ENCODE results near the gene MIEN1. TPM values are rescaled to one million over a fixed set of nuclear protein-coding genes. Genes with fewer than 3 reads are reported as not detected.

The MIEN1 gene
- total and polyA plus RNA-seq, 2 of the 13 experiments (the other 11 are each of a cell fraction or from before 2014, with no cell fraction given) = 40.6 to 56.6 TPM

DNA sequence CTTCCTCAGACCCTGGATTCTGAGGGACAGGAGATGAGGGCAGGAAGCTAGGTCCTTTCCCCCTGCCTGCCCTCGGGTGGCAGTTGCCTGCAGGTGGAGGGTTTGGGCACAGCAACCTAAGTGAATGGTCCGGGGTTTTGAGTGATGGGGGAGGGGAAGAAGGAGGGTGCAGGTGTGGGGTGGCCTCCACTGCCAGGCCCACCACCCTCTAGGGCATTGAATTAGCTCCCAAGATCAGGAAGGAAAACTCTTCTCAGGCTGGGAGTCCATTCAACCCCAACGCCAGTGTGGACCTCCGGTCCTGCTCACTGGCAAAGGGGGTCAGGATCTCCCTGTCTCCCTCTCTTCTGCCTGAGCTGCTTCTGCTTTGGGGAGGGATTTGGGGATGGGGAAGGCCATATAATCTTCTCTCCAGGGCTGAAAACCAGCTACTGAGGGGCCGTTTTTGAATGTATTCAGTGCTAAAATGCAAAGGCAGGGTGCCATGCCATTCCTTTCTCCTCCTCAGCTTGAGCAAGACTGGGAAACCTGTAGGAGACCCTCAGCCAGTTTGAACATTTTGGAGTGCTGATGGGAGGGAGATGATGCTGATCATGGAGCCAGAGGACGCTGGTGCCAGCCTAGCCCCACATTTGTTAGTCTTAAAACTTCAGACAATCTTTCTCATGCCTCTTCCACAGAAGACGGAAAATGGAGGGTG, 26.2 kb upstream of the MIEN1 start:
- TF ChIP-seq HMG20B (CRISPR knock-in tag; conservative IDR thresholded peaks at IDR 0.05) (no peak), HNRNPUL1 (IDR thresholded peaks at IDR 0.05; ENCODE audit: low read depth, low read length) (no peak), U2AF2 (IDR thresholded peaks at IDR 0.05; ENCODE audit: low read depth, low read length) (no peak), CENPX (CRISPR knock-in tag; IDR thresholded peaks at IDR 0.05) (no peak), ZNF34 (CRISPR knock-in tag; IDR thresholded peaks at IDR 0.05; ENCODE audit: borderline replicate concordance) (no peak)
- ChIA-PET POLR2A (interaction anchor here (1.5 to 5.3 kb wide), 5 partner anchors 17 to 170 kb away, joined by 4 to 52 read pairs (median 6); partner anchors contain the start of gene PGAP3), CTCF (ENCODE audit: low intra/inter-chr PET ratio, low total read pairs) (no interaction called here)
- H3K9me3 ChIP-seq (ENCODE audit: low read length) = no peaks in the 10 kb centered on the region
- no peak overlapping the region for H3K9ac ChIP-seq (ENCODE audit: insufficient read depth, low read depth, low read length)
- DNase-seq (ENCODE audit: low spot score) (no peak), ATAC-seq (no peak), FAIRE-seq (no peak)
- peak overlapping the region in 1 of 3 experiments; percentile 35; a peak in 1 of 6 replicates for H3K4me3 ChIP-seq (replicated peaks in 1 of 3; ENCODE audit: insufficient read depth in 1 of 3, low read depth in 2 of 3, low read length in 3 of 3)
- no peaks in the 10 kb centered on the region for H3K36me3 ChIP-seq (replicated peaks in 1 of 2; ENCODE audit: control insufficient read depth in 1 of 2, insufficient read depth in 2 of 2, low read length in 2 of 2)
- H2AFZ ChIP-seq (ENCODE audit: low read length) = no peak overlapping the region
- no peaks in the 10 kb centered on the region for H3K79me2 ChIP-seq (ENCODE audit: insufficient read depth, low read length)
- in situ Hi-C loops (cut with HindIII; ENCODE audit: extremely low pct_ligation_motif_present, low pct_unique_long_range_greater_than_20kb) = no loop called here
- H4K20me1 ChIP-seq (ENCODE audit: insufficient read depth, low read length) = no peaks in the 10 kb centered on the region
- no peak overlapping the region for H3K27ac ChIP-seq (ENCODE audit: extremely low read length, insufficient read depth, low read length)
- BruUV-seq (replicated peaks) = no TSS peak
- peak overlapping the region; percentile 91; the same call in 1 of the 2 replicates for H3K4me2 ChIP-seq (ENCODE audit: low read depth, low read length)
- 43% methylated on average over 7 of the region's 7 CpGs for WGBS (ENCODE audit: low lambda C conversion rate)
- H3K4me1 ChIP-seq (ENCODE audit: insufficient read depth, low read length) = peaks cover 62% of the 10 kb centered on the region
- H3K27me3 ChIP-seq (ENCODE audit: control insufficient read depth in 1 of 2, insufficient read depth in 2 of 2, low read length in 2 of 2) = peaks cover 6 to 48% of the 10 kb centered on the region in 2 experiments
- intact Hi-C loops (cut with micrococcal nuclease; ENCODE audit: unreplicated experiment) = no loop called here

DNA sequence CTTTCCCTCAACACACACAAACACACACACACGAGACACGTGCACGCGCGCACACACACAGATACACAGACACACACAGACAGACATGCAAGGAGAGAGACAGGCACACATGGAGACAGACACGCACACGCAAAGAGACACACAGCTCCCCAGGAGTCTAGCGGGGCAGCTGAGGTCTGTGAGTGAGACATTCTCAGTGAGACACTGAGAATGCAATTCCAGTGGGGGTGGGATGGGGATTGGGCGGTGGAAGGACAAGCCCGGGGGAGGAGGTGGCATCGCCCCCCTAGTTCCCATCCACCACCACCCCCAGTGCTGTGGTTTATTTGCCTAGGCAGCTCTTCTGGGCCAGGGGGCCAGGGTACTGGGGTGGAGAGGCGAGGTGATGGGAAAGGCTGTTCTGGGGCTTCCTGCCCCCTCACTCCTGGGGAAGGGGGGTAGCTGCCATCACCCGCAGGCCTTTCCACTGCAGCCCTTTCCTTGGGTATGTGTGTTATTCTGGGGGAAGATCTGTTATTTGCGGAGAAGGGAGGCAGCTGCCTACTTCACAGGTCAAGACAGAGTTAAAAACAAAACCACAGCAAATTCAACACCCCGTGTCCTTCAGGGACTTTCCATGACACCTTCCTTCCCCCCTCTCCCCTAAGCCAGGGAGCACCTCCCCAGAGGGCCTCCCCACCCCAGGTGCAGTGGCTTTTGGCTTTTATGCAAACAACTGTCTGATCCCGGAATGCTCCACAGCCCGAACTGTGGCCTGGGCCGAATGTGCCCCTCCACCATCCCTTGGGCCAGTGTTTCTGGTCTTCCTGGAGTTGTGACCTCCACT, 25.4 kb upstream of the MIEN1 start:
- Histone ChIP-seq H3K79me2 (ENCODE audit: insufficient read depth, low read length) (no peaks in the 10 kb centered on the region), H3K9me3 (ENCODE audit: low read length) (no peaks in the 10 kb centered on the region), H3K4me3 (replicated peaks in 1 of 3; ENCODE audit: insufficient read depth in 1 of 3, low read depth in 2 of 3, low read length in 3 of 3) (peak overlapping the region; percentile 63 to 80 (median 73); a peak in 3 of 6 replicates), H2AFZ (ENCODE audit: low read length) (no peak overlapping the region), H3K36me3 (replicated peaks in 1 of 2; ENCODE audit: control insufficient read depth in 1 of 2, insufficient read depth in 2 of 2, low read length in 2 of 2) (no peaks in the 10 kb centered on the region), H3K27ac (ENCODE audit: extremely low read length, insufficient read depth, low read length) (no peak overlapping the region), H4K20me1 (ENCODE audit: insufficient read depth, low read length) (no peaks in the 10 kb centered on the region), H3K4me1 (ENCODE audit: insufficient read depth, low read length) (peaks cover 69% of the 10 kb centered on the region), H3K4me2 (ENCODE audit: low read depth, low read length) (peak overlapping the region; percentile 91), H3K27me3 (ENCODE audit: control insufficient read depth in 1 of 2, insufficient read depth in 2 of 2, low read length in 2 of 2) (peaks cover 6 to 48% of the 10 kb centered on the region in 2 experiments), H3K9ac (ENCODE audit: insufficient read depth, low read depth, low read length) (peak overlapping the region; percentile 69; the same call in 1 of the 2 replicates)
- FAIRE-seq = peak; percentile 74
- ChIA-PET POLR2A (interaction anchor here (0.6 to 5.3 kb wide), 13 partner anchors 16 to 170 kb away, joined by 3 to 52 read pairs (median 4); partner anchors contain the start of genes ERBB2, MIEN1 and PGAP3), CTCF (ENCODE audit: low intra/inter-chr PET ratio, low total read pairs) (interaction anchor here (1.5 to 4.0 kb wide), 4 partner anchors 38 to 136 kb away, joined by 4 to 57 read pairs (median 10); no protein-coding TSS in a partner anchor)
- DNase-seq (ENCODE audit: low spot score) = peak; percentile 23
- ATAC-seq = no peak; the same call in 2 of the 3 replicates
- in situ Hi-C loops (cut with HindIII; ENCODE audit: extremely low pct_ligation_motif_present, low pct_unique_long_range_greater_than_20kb) (no loop called here), intact Hi-C loops (cut with micrococcal nuclease; ENCODE audit: unreplicated experiment) (loop anchor here (2.0 kb wide), 1 partner anchor 133 kb away; no protein-coding TSS in a partner anchor)
- 32% methylated on average over 18 of the region's 18 CpGs for WGBS (ENCODE audit: low lambda C conversion rate)
- BruUV-seq (replicated peaks) = no TSS peak
- TF ChIP-seq, protein P1, sequence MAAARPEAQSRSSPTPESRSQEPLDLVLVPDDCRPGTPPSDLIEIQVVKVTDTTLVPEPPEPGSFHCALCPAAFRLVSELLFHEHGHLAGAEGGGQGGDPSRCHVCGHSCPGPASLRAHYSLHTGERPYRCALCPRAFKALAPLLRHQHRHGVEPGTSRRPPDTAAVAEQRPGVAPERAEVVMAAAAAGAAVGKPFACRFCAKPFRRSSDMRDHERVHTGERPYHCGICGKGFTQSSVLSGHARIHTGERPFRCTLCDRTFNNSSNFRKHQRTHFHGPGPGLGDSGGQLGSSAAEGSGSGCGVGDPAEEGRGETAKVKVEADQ (CRISPR knock-in tag; IDR thresholded peaks at IDR 0.05; ENCODE audit: borderline replicate concordance) = no peak
- TF ChIP-seq SOX13 (IDR thresholded peaks at IDR 0.05) (0 out of 2 replicates have a peak, but pooled peaks have one; percentile 18), SOX13 (CRISPR knock-in tag; conservative IDR thresholded peaks at IDR 0.05 in 1 of 2, IDR thresholded peaks at IDR 0.05 in 1 of 2) (no peak)
- TF ChIP-seq, protein P2, sequence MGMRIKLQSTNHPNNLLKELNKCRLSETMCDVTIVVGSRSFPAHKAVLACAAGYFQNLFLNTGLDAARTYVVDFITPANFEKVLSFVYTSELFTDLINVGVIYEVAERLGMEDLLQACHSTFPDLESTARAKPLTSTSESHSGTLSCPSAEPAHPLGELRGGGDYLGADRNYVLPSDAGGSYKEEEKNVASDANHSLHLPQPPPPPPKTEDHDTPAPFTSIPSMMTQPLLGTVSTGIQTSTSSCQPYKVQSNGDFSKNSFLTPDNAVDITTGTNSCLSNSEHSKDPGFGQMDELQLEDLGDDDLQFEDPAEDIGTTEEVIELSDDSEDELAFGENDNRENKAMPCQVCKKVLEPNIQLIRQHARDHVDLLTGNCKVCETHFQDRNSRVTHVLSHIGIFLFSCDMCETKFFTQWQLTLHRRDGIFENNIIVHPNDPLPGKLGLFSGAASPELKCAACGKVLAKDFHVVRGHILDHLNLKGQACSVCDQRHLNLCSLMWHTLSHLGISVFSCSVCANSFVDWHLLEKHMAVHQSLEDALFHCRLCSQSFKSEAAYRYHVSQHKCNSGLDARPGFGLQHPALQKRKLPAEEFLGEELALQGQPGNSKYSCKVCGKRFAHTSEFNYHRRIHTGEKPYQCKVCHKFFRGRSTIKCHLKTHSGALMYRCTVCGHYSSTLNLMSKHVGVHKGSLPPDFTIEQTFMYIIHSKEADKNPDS (CRISPR knock-in tag; IDR thresholded peaks at IDR 0.05) = peak; percentile 14; the same call in 1 of the 2 replicates

All from HepG2 (cell line).